WERI-Rb-1 (cell line): ENCODE measurements around the gene GCNT4.

Experiments used
- DNase-seq: peaks from one replicate; pipeline ENCODE4 v3.0.0-alpha.2; 2020
- H3K27ac ChIP-seq: fragments of 250-450 bp; sonication (Bioruptor Pico); 2 replicates; pipeline ENCODE4 v1.5.1; 2020; ENCODE audit warnings: mild to moderate bottlenecking, moderate library complexity
- H3K27me3 ChIP-seq: fragments of 250-450 bp; sonication (Bioruptor Pico); 2 replicates; pipeline ENCODE4 v1.5.1; 2021; ENCODE audit warnings: mild to moderate bottlenecking, low read depth, moderate library complexity; ENCODE audit not compliant: insufficient read depth, severe bottlenecking
- H3K36me3 ChIP-seq: fragments of 250-450 bp; sonication (Bioruptor Pico); 2 replicates; pipeline ENCODE4 v1.5.1; 2020; ENCODE audit warnings: mild to moderate bottlenecking, moderate library complexity
- H3K4me3 ChIP-seq: 2 replicates; pipeline ENCODE4 v1.5.1; 2011; ENCODE audit warnings: low read depth, mild to moderate bottlenecking, control low read depth, low read length
- H3K9me3 ChIP-seq: fragments of 250-450 bp; sonication (Bioruptor Pico); 2 replicates; pipeline ENCODE4 v1.5.1; 2021; ENCODE audit warnings: mild to moderate bottlenecking, moderate library complexity; ENCODE audit not compliant: severe bottlenecking
- CTCF ChIP-seq: IDR thresholded peaks from 2 replicates; pipeline ENCODE4 v1.5.1; 2011; ENCODE audit warnings: low read depth, mild to moderate bottlenecking, control low read depth, inconsistent platforms, low read length

GCNT4 gene

GRCh38 chr5:75020016-75020656, 32.2 kb downstream of the GCNT4 start:
- Histone ChIP-seq H3K27me3 (no peaks in the 10 kb centered on the region), H3K36me3 (no peaks in the 10 kb centered on the region), H3K27ac (no peak overlapping the region), H3K4me3 (no peak overlapping the region), H3K9me3 (no peaks in the 10 kb centered on the region)
- no peak for TF ChIP-seq CTCF
- no peak for DNase-seq

GRCh38 chr5:75018805-75019587, 33.4 kb downstream of the GCNT4 start:
- Histone ChIP-seq H3K27me3 (no peaks in the 10 kb centered on the region), H3K4me3 (no peak overlapping the region), H3K27ac (no peak overlapping the region), H3K36me3 (no peaks in the 10 kb centered on the region), H3K9me3 (no peaks in the 10 kb centered on the region)
- no peak for TF ChIP-seq CTCF
- no peak for DNase-seq

- DNase-seq = no peak
- Histone ChIP-seq H3K27ac (no peak overlapping the region), H3K36me3 (no peaks in the 10 kb centered on the region), H3K9me3 (no peaks in the 10 kb centered on the region), H3K27me3 (no peaks in the 10 kb centered on the region), H3K4me3 (no peak overlapping the region)
- TF ChIP-seq CTCF = no peak
These were observed 34.4 kb downstream of the GCNT4 start for GRCh38 chr5:75017971-75018370.

- no peak for TF ChIP-seq CTCF
- no peaks in the 10 kb centered on the region for H3K36me3 ChIP-seq
- no peak overlapping the region for H3K4me3 ChIP-seq
- no peaks in the 10 kb centered on the region for H3K27me3 ChIP-seq
- DNase-seq = no peak
- no peaks in the 10 kb centered on the region for H3K9me3 ChIP-seq
- no peak overlapping the region for H3K27ac ChIP-seq
These were observed 35.5 kb downstream of the GCNT4 start for GRCh38 chr5:75016896-75017295.

- no peaks in the 10 kb centered on the region for H3K9me3 ChIP-seq
- no peaks in the 10 kb centered on the region for H3K36me3 ChIP-seq
- no peak overlapping the region for H3K27ac ChIP-seq
- no peak for TF ChIP-seq CTCF
- no peaks in the 10 kb centered on the region for H3K27me3 ChIP-seq
- DNase-seq = no peak
- H3K4me3 ChIP-seq = no peak overlapping the region
These were observed 39.6 kb downstream of the GCNT4 start for GRCh38 chr5:75012748-75013147.
